ENCODE measurements around the gene TRIM31. TPM values are rescaled to one million over a fixed set of nuclear protein-coding genes. Genes with fewer than 3 reads are reported as not detected.
A peak's percentile ranks its signal among the peaks of the same experiment; 100 is the strongest.

TRIM31 gene
- polyA plus RNA-seq, 1 donor (not counting 4 experiments of a cell fraction or from before 2014, with no cell fraction given) = not detected

- Histone ChIP-seq H3K9ac (ENCODE audit: control insufficient read depth, extremely low read depth, insufficient read depth, low read length) (peak overlapping the region; percentile 74), H3K27me3 (ENCODE audit: control insufficient read depth, extremely low read depth, insufficient read depth, low read length) (peaks cover 4% of the 10 kb centered on the region), H3K4me3 (ENCODE audit: control insufficient read depth in 2 of 3, extremely low read depth in 1 of 3, insufficient read depth in 2 of 3, low read depth in 1 of 3, low read length in 3 of 3) (peak overlapping the region; percentile 59 to 90 (median 77)), H4K20me1 (ENCODE audit: control insufficient read depth, extremely low read depth, insufficient read depth, low read length) (no peaks in the 10 kb centered on the region), H3K79me2 (ENCODE audit: control insufficient read depth, insufficient read depth, low read length) (no peaks in the 10 kb centered on the region), H3K27ac (ENCODE audit: control insufficient read depth, insufficient read depth, low read length) (peak overlapping the region; percentile 63), H3K9me3 (ENCODE audit: control insufficient read depth, low read depth, low read length) (no peaks in the 10 kb centered on the region), H3K9me1 (ENCODE audit: control insufficient read depth, extremely low read depth, insufficient read depth, low read length) (no peaks in the 10 kb centered on the region), H3K4me1 (ENCODE audit: control insufficient read depth, extremely low read depth, insufficient read depth, low read length) (peaks cover 15% of the 10 kb centered on the region), H2AFZ (ENCODE audit: control insufficient read depth, low read length) (peak overlapping the region; percentile 63), H3K4me2 (ENCODE audit: control insufficient read depth, extremely low read depth, insufficient read depth, low read depth, low read length) (peak overlapping the region; percentile 95), H3K36me3 (ENCODE audit: control insufficient read depth in 2 of 2, extremely low read depth in 1 of 2, insufficient read depth in 2 of 2, low read length in 2 of 2) (no peaks in the 10 kb centered on the region)
- dilution Hi-C loops (cut with MboI; ENCODE audit: extremely low pct_ligation_motif_present, low sequenced_read_pairs) = loop anchor here (10.0 kb wide), 1 partner anchor 59 kb away; the partner anchor contains the start of gene TRIM40
- FAIRE-seq (peak; percentile 92), DNase-seq (ENCODE audit: low read depth, low spot score) (peak; percentile 85)
- no peak for TF ChIP-seq EZH2 (IDR thresholded peaks at IDR 0.05; ENCODE audit: low read length)
- TF ChIP-seq CTCF (optimal IDR thresholded peaks at IDR 0.05 in 1 of 3, IDR thresholded peaks at IDR 0.05 in 1 of 3, conservative IDR thresholded peaks at IDR 0.05 in 1 of 3; ENCODE audit: extremely low read depth in 1 of 3, insufficient read depth in 2 of 3, low read length in 3 of 3) = peak; percentile 48 to 63 (median 56)
Observed at GRCh38 chr6:30075790-30076732, 36.8 kb downstream of the TRIM31 start.

GRCh38 chr6:30075094-30075789 is 37.6 kb downstream of the TRIM31 start, which contains the start of gene RNF39:
TSS of gene RNF39 (minus strand) at chr6:30075769. CDS start at chr6:30075585, 184 bp downstream.
- dilution Hi-C loops (cut with MboI; ENCODE audit: extremely low pct_ligation_motif_present, low sequenced_read_pairs) = loop anchor here (10.0 kb wide), 1 partner anchor 60 kb away; the partner anchor contains the start of gene TRIM40
- Histone ChIP-seq H4K20me1 (ENCODE audit: control insufficient read depth, extremely low read depth, insufficient read depth, low read length) (no peaks in the 10 kb centered on the region), H3K9me1 (ENCODE audit: control insufficient read depth, extremely low read depth, insufficient read depth, low read length) (no peaks in the 10 kb centered on the region), H3K9ac (ENCODE audit: control insufficient read depth, extremely low read depth, insufficient read depth, low read length) (peak within 1 kb of the TSS; percentile 74), H3K79me2 (ENCODE audit: control insufficient read depth, insufficient read depth, low read length) (no peaks in the 10 kb centered on the region), H3K36me3 (ENCODE audit: control insufficient read depth in 2 of 2, extremely low read depth in 1 of 2, insufficient read depth in 2 of 2, low read length in 2 of 2) (peaks cover 4 to 5% of the 10 kb centered on the region in 2 experiments), H3K4me2 (ENCODE audit: control insufficient read depth, extremely low read depth, insufficient read depth, low read depth, low read length) (peak within 1 kb of the TSS; percentile 95), H3K4me1 (ENCODE audit: control insufficient read depth, extremely low read depth, insufficient read depth, low read length) (peaks cover 15% of the 10 kb centered on the region), H3K9me3 (ENCODE audit: control insufficient read depth, low read depth, low read length) (no peaks in the 10 kb centered on the region), H3K27ac (ENCODE audit: control insufficient read depth, insufficient read depth, low read length) (peak within 1 kb of the TSS; percentile 63), H2AFZ (ENCODE audit: control insufficient read depth, low read length) (peak within 1 kb of the TSS; percentile 63), H3K27me3 (ENCODE audit: control insufficient read depth, extremely low read depth, insufficient read depth, low read length) (peaks cover 4% of the 10 kb centered on the region), H3K4me3 (ENCODE audit: control insufficient read depth in 2 of 3, extremely low read depth in 1 of 3, insufficient read depth in 2 of 3, low read depth in 1 of 3, low read length in 3 of 3) (peak within 1 kb of the TSS; percentile 59 to 90 (median 77))
- FAIRE-seq = no peak
- no peak for DNase-seq (ENCODE audit: low read depth, low spot score)
- TF ChIP-seq CTCF (optimal IDR thresholded peaks at IDR 0.05 in 1 of 3, IDR thresholded peaks at IDR 0.05 in 1 of 3, conservative IDR thresholded peaks at IDR 0.05 in 1 of 3; ENCODE audit: extremely low read depth in 1 of 3, insufficient read depth in 2 of 3, low read length in 3 of 3) = no peak
- no peak for TF ChIP-seq EZH2 (IDR thresholded peaks at IDR 0.05; ENCODE audit: low read length)

Measured in keratinocyte (primary cell).